Ureter (tissue), 1 donor: Measurements from ENCODE around the gene ATP9A. TPM values are rescaled to one million over a fixed set of nuclear protein-coding genes. Genes with fewer than 3 reads are reported as not detected.

ENCODE experiments used
- DNase-seq: peaks from one replicate; pipeline ENCODE4 v3.0.0-alpha.2; 2020; ENCODE audit warnings: low spot score
- total RNA-seq: library from RNA; stranded (reverse); gene quantifications from one replicate; pipeline ENCODE4 v1.2.4, GENCODE V29; 2023
- donor health status: DM: yes; HTN: yes; CAD: no.

The ATP9A gene
- total RNA-seq, 1 donor from 2014 or later = 64.5 TPM

GRCh38 chr20:51602131-51602530, 166.1 kb downstream of the ATP9A start:
- no peak for DNase-seq

- DNase-seq = no peak
Observed at GRCh38 chr20:51600950-51601349, 167.2 kb downstream of the ATP9A start.

- DNase-seq = no peak
Observed at GRCh38 chr20:51600016-51600420, 168.2 kb downstream of the ATP9A start.

- DNase-seq = no peak
Observed at GRCh38 chr20:51598556-51598955, 169.6 kb downstream of the ATP9A start.

GRCh38 chr20:51597389-51598231, 170.6 kb downstream of the ATP9A start:
- DNase-seq = no peak

- no peak for DNase-seq
Observed at GRCh38 chr20:51596668-51597388, 171.4 kb downstream of the ATP9A start.

GRCh38 chr20:51595744-51596143, 172.4 kb downstream of the ATP9A start:
- DNase-seq = no peak

GRCh38 chr20:51595058-51595532, 173.1 kb downstream of the ATP9A start:
- DNase-seq = peak; percentile 93

GRCh38 chr20:51594236-51595057, 173.7 kb downstream of the ATP9A start:
- no peak for DNase-seq

- DNase-seq = no peak
Observed at GRCh38 chr20:51593584-51593983, 174.6 kb downstream of the ATP9A start.

- DNase-seq = no peak
Observed at GRCh38 chr20:51592564-51592963, 175.6 kb downstream of the ATP9A start.

- DNase-seq = no peak
Observed at GRCh38 chr20:51591871-51592270, 176.3 kb downstream of the ATP9A start.

GRCh38 chr20:51588762-51589161, 179.4 kb downstream of the ATP9A start:
- no peak for DNase-seq

- DNase-seq = no peak
Observed at GRCh38 chr20:51587145-51587544, 181.0 kb downstream of the ATP9A start.

- DNase-seq = no peak
Observed at GRCh38 chr20:51586005-51586440, 182.2 kb downstream of the ATP9A start.

- no peak for DNase-seq
Observed at GRCh38 chr20:51585148-51585547, 183.0 kb downstream of the ATP9A start.

- no peak for DNase-seq
Observed at GRCh38 chr20:51584737-51585136, 183.5 kb downstream of the ATP9A start.

GRCh38 chr20:51584116-51584515, 184.1 kb downstream of the ATP9A start:
- DNase-seq = no peak

GRCh38 chr20:51583499-51583898, 184.7 kb downstream of the ATP9A start:
- no peak for DNase-seq

GRCh38 chr20:51583073-51583472, 185.1 kb downstream of the ATP9A start:
- DNase-seq = no peak

GRCh38 chr20:51581571-51581970, 186.6 kb downstream of the ATP9A start:
- DNase-seq = no peak

GRCh38 chr20:51579137-51579536, 189.1 kb downstream of the ATP9A start:
- DNase-seq = no peak
